Kidney (tissue), 14 donors: ENCODE measurements around the gene STEAP3. TPM values are rescaled to one million over a fixed set of nuclear protein-coding genes. Genes with fewer than 3 reads are reported as not detected.

Experiments used
- DNase-seq, 5 donors: peaks; one replicate each; pipeline ENCODE4 v3.0.0-alpha.2; 2013 to 2020
- FAIRE-seq: peaks from 2 replicates; lab custom pipeline; 2012; peaks lifted over from hg19 to GRCh38; lab: Jason Lieb, UNC
- H3K27ac ChIP-seq, 2 donors: one replicate each; pipeline ENCODE4 v1.7.0; 2013; ENCODE audit warnings: low read depth in 2 of 2, low read length in 2 of 2, inconsistent platforms in 1 of 2
- H3K27me3 ChIP-seq: one replicate; pipeline ENCODE4 v1.7.1; 2013; ENCODE audit warnings: low read length, inconsistent platforms; ENCODE audit not compliant: control insufficient read depth, insufficient read depth
- H3K36me3 ChIP-seq, 3 donors: one replicate each; pipeline versions ENCODE4 v1.7.0 to v1.7.1; 2013; ENCODE audit warnings: low read length in 3 of 3, control low read depth in 1 of 3, inconsistent platforms in 1 of 3; ENCODE audit not compliant: insufficient read depth in 3 of 3, control insufficient read depth in 2 of 3
- H3K4me1 ChIP-seq, 3 donors: one replicate each; pipeline versions ENCODE4 v1.7.0 to v1.7.1; 2013; ENCODE audit warnings: low read length in 3 of 3, inconsistent platforms in 1 of 3, low read depth in 1 of 3; ENCODE audit not compliant: control insufficient read depth in 2 of 3, insufficient read depth in 2 of 3
- H3K4me3 ChIP-seq, 3 donors: one replicate each; pipeline versions ENCODE4 v1.7.0 to v1.8.1; 2013; ENCODE audit warnings: low read length in 3 of 3, control low read depth in 1 of 3, inconsistent platforms in 1 of 3
- H3K9ac ChIP-seq, 3 donors: one replicate each; pipeline versions ENCODE4 v1.7.0 to v1.7.1; 2013; ENCODE audit warnings: low read length in 3 of 3, control low read depth in 1 of 3, inconsistent platforms in 1 of 3
- H3K9me3 ChIP-seq, 3 donors: one replicate each; pipeline versions ENCODE4 v1.7.0 to v1.7.1; 2013; ENCODE audit warnings: low read length in 3 of 3, control low read depth in 1 of 3, inconsistent platforms in 1 of 3; ENCODE audit not compliant: control insufficient read depth in 2 of 3, insufficient read depth in 1 of 3
- CTCF ChIP-seq: IDR thresholded peaks from 3 replicates; pipeline ENCODE4 v1.5.1; 2012; ENCODE audit warnings: mild to moderate bottlenecking, moderate library complexity, borderline replicate concordance; ENCODE audit not compliant: insufficient read depth; ENCODE audit errors: extremely low read depth
- intact Hi-C: fragments of 100-400 bp; cut with DNase I; formaldehyde crosslinking; loops from one replicate; pipeline ENCODE4 v1.11.1; 2022
- polyA plus RNA-seq: library from polyadenylated mRNA; stranded (reverse); fragments of 350-450 nt; fragmentation: Illumina TruSeq; extraction: RNeasy Lipid Tissue Mini Kit (QIAGEN cat#74804); gene quantifications from one replicate; pipeline ENCODE4 v1.2.3, GENCODE V29; 2014; ENCODE audit warnings: low read depth, low replicate concordance; ENCODE audit not compliant: insufficient read depth
- total RNA-seq: library from RNA; stranded (reverse); fragmentation: NEBNext Ultra II Directional; extraction: Animal tissue kit (Norgen Biotek cat#: 25700); gene quantifications from one replicate; pipeline ENCODE4 v1.2.1, GENCODE V29; 2021
- donor health status: control.
- donor health status: control.
- donor health status: control.
- donor health status: control.
- donor health status: control.
- donor health status: DM: yes; HTN: yes; CAD: no.
- donor health status: Normal renal cell carcinoma (clear cell type).

STEAP3 gene
- total and polyA plus RNA-seq, 2 donors from 2014 or later: 6.7 to 25.4 TPM

DNA sequence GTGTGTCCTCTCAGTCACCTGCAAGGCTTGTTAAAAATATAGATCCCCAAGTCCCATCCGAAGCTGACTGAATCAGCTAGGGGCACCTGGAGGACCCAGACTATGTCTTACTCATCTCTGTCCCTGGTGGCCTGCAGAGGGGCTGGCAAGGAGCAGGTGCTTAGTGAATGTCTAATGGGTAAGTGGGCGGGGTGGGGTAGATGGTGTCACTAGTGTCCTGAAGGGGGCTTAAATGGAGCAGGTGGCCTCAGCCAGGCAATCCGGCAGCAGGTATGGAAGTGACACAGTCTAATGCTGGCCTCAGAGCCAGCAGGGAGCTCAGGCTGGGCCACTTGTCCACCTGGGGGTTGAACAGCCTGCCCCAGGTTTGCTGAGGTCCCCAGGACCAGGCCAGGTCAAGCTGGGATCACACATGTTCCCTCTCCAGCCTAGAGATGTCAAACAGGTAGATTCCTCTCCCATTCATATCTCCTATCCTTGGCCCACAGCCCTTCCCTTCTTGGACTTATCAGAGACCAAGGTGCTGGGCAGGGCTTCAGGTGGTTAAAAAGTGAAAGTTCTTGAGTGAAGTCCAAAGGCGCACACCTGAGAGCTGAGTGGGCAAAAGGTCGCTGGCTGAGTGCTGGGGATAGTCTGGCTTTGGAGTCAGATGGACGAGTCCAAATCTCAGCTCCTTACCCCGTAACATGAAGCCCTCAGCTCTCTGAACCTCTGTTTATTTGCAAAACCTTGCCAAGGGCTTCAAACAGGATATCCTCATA, 1.7 kb downstream of the STEAP3 start:
- Histone ChIP-seq H3K27ac (no peak overlapping the region), H3K9ac (no peak overlapping the region)

DNA sequence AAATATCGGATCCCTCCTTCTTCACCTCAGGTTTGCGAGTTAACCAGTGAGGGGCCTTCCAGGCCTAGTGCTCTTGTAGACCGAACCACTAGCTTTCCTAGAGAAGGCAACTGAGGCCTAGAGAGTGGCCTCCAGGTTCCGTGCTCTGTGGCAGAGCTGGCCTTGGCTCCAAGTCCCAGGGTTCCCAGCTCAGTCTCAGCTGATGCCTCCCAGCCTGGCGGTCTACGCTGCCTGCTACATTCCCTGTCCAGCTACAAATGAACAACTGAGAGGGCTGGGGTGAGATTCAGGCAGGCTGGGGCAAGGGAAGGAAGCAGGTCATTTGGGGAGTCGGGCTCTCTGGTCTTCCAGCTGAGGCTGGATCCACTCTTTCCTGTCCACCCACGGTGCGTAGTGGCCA, 2.3 kb downstream of the STEAP3 start:
- TF ChIP-seq CTCF: no peak
- intact Hi-C loops: no loop called here
- no peak for DNase-seq
- FAIRE-seq: no peak
- Histone ChIP-seq H3K27me3 (peaks cover 4% of the 10 kb centered on the region), H3K9ac (no peak overlapping the region), H3K9me3 (no peaks in the 10 kb centered on the region), H3K27ac (no peak overlapping the region), H3K4me3 (no peak overlapping the region), H3K36me3 (no peaks in the 10 kb centered on the region), H3K4me1 (peaks cover 0 to 12% (median 10%) of the 10 kb centered on the region in 3 donors)

More for the DNA sequence above, 1.7 kb downstream of the STEAP3 start:
- H3K9me3 ChIP-seq: no peaks in the 10 kb centered on the region
- intact Hi-C loops: no loop called here
- DNase-seq: no peak
- peaks cover 4% of the 10 kb centered on the region for H3K27me3 ChIP-seq
- H3K4me1 ChIP-seq: peaks cover 0 to 13% (median 10%) of the 10 kb centered on the region in 3 donors
- H3K36me3 ChIP-seq: no peaks in the 10 kb centered on the region
- peak overlapping the region in 1 of 3 donors; percentile 62 for H3K4me3 ChIP-seq
- TF ChIP-seq CTCF: no peak
- no peak for FAIRE-seq

GRCh38 chr2:119227346-119227745, 3.7 kb downstream of the STEAP3 start:
- DNase-seq (no peak), FAIRE-seq (no peak)
- H3K36me3 ChIP-seq: no peaks in the 10 kb centered on the region
- H3K27me3 ChIP-seq: peaks cover 4% of the 10 kb centered on the region
- H3K4me3 ChIP-seq: no peak overlapping the region
- peaks cover 0 to 12% (median 10%) of the 10 kb centered on the region in 3 donors for H3K4me1 ChIP-seq
- H3K27ac ChIP-seq: no peak overlapping the region
- TF ChIP-seq CTCF: no peak
- H3K9me3 ChIP-seq: no peaks in the 10 kb centered on the region
- no peak overlapping the region for H3K9ac ChIP-seq
- intact Hi-C loops: no loop called here
